D721Med (cell line): ENCODE results near the gene OLAH.

Experiments used
- DNase-seq: peaks from one replicate; pipeline ENCODE4 v3.0.0; 2011; ENCODE audit warnings: low spot score; ENCODE audit not compliant: insufficient read length
- FAIRE-seq: peaks from 2 replicates; lab custom pipeline; 2011; peaks lifted over from hg19 to GRCh38; lab: Jason Lieb, UNC
- TF ChIP-seq, protein P1 (sequence below): IDR thresholded peaks from 2 replicates; pipeline ENCODE4 v1.5.1; 2012; ENCODE audit warnings: mild to moderate bottlenecking, control low read depth; ENCODE audit not compliant: insufficient read depth; ENCODE audit errors: missing control alignments

Gene OLAH

DNA sequence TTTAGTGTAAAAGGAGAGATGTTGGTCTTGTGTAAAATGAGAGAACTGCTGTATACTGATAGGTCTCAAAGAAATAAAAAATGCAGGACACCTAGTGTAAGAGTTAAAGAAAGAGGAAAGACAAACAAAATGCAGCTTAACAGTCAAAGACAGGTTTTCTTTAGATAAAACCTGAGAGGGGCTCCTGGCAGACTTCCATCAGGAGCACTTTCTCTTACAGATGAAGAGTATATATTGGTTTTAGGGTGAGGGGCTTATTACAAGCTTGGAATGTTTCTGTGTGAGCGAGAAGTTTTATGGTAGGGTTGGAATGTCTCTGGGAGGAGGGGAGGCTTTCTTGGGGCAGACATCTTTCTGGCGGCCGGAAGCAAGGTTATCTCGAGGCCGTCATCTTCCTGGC is 28.6 kb downstream of the OLAH start:
- FAIRE-seq, result no peak
- DNase-seq, result no peak
- TF ChIP-seq, protein P1, sequence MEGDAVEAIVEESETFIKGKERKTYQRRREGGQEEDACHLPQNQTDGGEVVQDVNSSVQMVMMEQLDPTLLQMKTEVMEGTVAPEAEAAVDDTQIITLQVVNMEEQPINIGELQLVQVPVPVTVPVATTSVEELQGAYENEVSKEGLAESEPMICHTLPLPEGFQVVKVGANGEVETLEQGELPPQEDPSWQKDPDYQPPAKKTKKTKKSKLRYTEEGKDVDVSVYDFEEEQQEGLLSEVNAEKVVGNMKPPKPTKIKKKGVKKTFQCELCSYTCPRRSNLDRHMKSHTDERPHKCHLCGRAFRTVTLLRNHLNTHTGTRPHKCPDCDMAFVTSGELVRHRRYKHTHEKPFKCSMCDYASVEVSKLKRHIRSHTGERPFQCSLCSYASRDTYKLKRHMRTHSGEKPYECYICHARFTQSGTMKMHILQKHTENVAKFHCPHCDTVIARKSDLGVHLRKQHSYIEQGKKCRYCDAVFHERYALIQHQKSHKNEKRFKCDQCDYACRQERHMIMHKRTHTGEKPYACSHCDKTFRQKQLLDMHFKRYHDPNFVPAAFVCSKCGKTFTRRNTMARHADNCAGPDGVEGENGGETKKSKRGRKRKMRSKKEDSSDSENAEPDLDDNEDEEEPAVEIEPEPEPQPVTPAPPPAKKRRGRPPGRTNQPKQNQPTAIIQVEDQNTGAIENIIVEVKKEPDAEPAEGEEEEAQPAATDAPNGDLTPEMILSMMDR, result no peak

DNA sequence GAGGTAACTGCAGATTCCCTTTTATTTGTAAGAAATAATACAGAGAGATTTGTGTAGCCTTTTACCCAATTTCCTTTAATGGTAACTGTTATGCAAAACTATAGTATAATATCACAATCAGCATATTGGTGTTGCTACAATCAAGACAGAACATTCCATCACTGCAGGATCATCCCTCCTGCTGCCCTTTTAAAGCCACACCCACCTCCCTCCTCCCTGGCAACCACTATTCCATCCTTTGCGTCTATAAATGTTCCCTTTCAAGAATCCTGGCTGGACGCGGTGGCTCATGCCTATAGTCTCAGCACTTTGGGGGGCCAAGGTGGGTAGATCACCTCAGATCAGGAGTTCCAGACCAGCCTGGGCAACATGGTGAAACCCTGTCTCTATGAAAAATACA is 31.7 kb downstream of the OLAH start:
- DNase-seq (no peak), FAIRE-seq (no peak)
- TF ChIP-seq, protein P1, result no peak

DNA sequence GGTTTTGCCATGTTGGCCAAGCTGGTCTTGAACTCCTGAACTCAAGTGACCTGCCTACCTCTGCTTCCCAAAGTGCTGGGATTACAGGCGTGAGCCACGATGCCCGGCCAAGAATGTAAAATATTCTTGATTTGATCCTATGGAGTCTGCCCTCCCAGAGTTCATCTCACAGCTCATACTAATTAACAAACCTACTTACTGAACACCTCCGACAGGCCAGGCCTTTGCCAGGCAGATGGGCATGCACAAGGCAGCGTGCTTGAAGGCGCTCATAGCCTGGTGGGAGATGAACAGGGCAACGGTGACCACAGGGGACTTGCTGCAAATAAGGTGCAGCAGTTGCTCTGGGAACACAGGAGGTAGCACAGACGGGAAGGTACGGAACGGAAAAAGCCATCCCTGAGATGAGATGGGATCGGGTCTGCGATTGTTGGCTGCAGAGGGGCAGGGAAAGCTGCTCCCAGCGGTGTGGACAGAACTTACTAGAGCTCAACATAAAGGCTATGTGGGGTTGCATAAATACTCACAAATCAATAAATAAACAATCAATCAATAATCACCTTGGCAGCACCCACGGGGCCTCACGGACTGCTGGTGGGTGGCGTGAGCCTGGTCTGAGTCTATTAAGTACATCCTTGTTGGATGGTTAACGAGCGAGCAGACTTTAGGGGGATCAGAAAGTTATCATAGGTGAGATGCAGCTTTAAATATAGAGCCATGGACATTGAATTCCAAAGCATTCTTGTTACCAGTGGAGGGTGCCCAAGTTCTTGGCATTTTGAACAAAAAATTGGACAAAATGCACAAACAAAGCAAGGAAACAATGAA is 40.1 kb downstream of the OLAH start:
- FAIRE-seq, result no peak
- TF ChIP-seq, protein P1, result no peak
- DNase-seq, result no peak

DNA sequence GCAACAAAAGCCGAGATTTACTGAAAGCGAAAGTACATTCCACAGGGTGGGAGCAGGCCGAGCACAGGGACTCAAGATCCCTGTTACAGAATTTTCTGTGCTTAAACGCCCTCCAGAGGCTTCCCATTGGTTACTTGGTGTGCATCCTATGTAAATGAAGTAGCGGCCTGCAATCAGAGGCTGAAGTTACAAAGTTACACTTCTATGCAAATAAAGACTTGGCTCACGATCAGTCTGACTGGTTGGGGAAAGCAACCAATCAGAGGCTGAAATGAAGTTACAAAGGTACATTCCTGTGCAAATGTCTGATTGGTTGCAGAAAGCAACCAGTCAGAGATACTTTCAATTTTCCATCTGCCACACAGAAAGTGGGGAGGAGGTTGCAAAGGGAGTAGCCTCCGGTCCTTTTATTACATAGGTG is 40.8 kb downstream of the OLAH start:
- TF ChIP-seq, protein P1, result no peak
- FAIRE-seq (no peak), DNase-seq (no peak)

DNA sequence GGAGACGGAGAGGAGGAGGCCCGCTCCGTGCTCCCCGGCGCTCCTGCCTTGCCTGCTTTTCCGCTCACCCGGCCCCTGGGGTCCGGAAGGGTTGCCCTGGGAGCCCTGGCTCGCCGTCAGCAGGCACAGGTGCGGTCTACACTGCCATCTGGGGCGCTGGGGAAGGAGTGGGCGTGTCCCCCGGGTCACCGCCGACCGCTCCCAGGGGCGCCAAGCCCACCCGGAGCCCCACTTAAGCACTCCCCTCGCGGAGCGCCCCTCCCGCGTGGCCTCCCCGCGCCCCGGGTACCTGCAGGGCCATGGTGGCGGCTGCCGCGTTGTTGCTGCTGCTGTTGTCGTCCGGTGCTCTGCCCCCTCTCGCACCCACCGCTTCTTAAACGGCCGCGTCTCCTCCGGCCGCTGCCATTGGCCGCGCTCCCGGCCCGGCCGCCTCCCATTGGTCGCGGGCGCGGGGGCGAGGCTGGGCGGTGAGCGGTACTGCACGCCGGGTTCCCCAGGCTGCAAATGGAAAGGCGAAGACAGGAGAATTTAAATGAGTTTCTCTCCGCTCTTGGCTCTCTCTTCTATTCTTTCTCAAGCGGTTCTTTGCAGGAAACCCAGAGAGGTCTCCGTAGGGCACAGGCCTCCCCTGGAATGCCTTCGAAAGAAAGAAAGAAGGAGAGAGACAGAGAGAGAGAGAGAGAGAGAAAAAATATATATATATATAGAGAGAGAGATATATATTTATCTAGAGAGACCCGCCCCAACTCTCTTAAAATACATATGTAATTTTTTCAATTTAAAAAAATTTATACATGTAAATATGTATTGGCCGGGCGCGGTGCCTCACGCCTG is 44.9 kb downstream of the OLAH start, which contains the start of gene ACBD7:
Gene ACBD7, minus strand, starts transcription at position 349 of the 834 bp plus-strand sequence. Its CDS starts 48 bp downstream, at position 301.
- no peak for FAIRE-seq
- peak; percentile 91 for DNase-seq
- TF ChIP-seq, protein P1, result no peak

DNA sequence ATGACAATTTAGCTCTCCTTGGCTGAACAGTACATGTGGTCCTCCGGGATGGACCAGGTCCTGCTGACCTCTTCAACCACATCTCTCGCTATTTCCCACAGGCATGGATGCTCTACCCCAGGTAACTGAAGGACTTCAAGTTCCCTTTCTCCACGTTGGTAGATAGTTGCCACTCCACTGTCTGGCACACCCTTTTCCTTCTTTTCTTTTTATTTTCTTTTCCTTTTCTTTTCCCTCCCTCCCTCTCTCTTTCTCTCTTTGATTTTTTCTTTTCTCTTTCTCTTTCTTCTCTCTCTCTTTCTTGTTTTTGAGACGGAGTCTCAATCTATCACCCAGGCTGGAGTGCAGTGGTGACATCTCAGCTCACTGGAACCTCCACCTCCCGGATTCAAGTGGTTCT is 47.7 kb downstream of the OLAH start:
- no peak for DNase-seq
- no peak for FAIRE-seq
- TF ChIP-seq, protein P1, result no peak
